22Rv1 (cell line): ENCODE results near the gene MTCH2.

Experiments used
- ZFX ChIP-seq: fragments of 450-650 bp; IDR thresholded peaks from 2 replicates; pipeline ENCODE4 v1.6.1; 2017; ENCODE audit warnings: antibody characterized with exemption, borderline replicate concordance
- TF ChIP-seq, protein P1 (sequence below): fragments of 450-650 bp; IDR thresholded peaks from 2 replicates; pipeline ENCODE4 v1.5.1; 2017; ENCODE audit warnings: mild to moderate bottlenecking

DNA sequence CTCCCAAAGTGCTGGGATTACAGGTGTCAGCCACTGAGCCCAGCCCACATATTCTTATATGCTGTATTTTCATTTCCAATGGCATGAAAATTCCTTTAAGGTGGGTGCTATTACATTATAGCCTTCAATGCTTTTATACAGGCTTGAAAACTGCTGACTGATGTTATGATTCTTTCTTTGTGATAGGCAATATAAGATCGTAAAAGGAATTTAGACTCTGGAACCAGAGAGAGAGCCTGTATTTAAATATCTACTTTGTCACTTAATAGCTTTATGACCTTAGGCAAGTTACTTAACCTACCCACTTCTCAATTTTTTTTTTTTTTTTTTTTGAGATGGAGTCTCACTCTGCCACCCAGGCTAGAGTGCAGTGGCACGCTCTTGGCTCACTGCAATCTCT is 46.6 kb upstream of the MTCH2 start:
- TF ChIP-seq, protein P1, sequence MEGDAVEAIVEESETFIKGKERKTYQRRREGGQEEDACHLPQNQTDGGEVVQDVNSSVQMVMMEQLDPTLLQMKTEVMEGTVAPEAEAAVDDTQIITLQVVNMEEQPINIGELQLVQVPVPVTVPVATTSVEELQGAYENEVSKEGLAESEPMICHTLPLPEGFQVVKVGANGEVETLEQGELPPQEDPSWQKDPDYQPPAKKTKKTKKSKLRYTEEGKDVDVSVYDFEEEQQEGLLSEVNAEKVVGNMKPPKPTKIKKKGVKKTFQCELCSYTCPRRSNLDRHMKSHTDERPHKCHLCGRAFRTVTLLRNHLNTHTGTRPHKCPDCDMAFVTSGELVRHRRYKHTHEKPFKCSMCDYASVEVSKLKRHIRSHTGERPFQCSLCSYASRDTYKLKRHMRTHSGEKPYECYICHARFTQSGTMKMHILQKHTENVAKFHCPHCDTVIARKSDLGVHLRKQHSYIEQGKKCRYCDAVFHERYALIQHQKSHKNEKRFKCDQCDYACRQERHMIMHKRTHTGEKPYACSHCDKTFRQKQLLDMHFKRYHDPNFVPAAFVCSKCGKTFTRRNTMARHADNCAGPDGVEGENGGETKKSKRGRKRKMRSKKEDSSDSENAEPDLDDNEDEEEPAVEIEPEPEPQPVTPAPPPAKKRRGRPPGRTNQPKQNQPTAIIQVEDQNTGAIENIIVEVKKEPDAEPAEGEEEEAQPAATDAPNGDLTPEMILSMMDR = no peak
- no peak for TF ChIP-seq ZFX
